ENCODE measurements around the gene SMARCA2. TPM values are rescaled to one million over a fixed set of nuclear protein-coding genes. Genes with fewer than 3 reads are reported as not detected.

SMARCA2 gene
- total RNA-seq, 1 donor from 2014 or later, result 238 TPM

- Mint-ChIP-seq H3K9me3 (peaks cover 3% of the 10 kb centered on the region), H3K27me3 (peaks cover 2% of the 10 kb centered on the region), H3K36me3 (ENCODE audit: low read depth) (no peaks in the 10 kb centered on the region), H3K27ac (no peak overlapping the region), H3K4me3 (no peak overlapping the region), H3K4me1 (peaks cover 21% of the 10 kb centered on the region)
- CTCF ChIA-PET, result no interaction called here
- ATAC-seq (ENCODE audit: low read depth), result no peak
- TF ChIP-seq, protein P1, sequence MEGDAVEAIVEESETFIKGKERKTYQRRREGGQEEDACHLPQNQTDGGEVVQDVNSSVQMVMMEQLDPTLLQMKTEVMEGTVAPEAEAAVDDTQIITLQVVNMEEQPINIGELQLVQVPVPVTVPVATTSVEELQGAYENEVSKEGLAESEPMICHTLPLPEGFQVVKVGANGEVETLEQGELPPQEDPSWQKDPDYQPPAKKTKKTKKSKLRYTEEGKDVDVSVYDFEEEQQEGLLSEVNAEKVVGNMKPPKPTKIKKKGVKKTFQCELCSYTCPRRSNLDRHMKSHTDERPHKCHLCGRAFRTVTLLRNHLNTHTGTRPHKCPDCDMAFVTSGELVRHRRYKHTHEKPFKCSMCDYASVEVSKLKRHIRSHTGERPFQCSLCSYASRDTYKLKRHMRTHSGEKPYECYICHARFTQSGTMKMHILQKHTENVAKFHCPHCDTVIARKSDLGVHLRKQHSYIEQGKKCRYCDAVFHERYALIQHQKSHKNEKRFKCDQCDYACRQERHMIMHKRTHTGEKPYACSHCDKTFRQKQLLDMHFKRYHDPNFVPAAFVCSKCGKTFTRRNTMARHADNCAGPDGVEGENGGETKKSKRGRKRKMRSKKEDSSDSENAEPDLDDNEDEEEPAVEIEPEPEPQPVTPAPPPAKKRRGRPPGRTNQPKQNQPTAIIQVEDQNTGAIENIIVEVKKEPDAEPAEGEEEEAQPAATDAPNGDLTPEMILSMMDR (IDR thresholded peaks at IDR 0.05), result no peak
- no peak for DNase-seq
- POLR2A ChIA-PET, result no interaction called here
- intact Hi-C loops (cut with micrococcal nuclease), result no loop called here
Observed at GRCh38 chr9:2229109-2229721, 214.1 kb downstream of the SMARCA2 start.

DNA sequence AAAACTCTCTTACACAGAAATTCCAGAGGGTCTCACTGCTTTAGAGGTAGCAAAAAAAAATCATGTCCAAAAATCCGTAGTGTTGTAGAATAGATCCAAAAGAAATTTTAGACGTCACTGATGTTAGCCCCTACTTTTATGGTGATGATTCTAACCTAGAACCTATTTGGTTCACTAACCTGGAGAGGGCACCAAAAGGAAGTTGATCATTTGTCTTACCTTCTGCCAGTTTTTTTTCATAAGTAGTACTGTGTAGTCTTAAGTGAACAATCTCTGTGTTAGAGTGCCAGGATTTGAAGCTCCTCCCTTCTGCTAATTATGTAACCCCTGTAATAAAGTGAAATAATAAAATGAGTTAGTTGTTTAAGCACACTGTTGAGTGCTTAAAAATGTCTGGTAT is 215.2 kb downstream of the SMARCA2 start:
- ChIA-PET POLR2A (interaction anchor here (0.9 kb wide), 1 partner anchor 26 kb away, joined by 3 read pairs; no protein-coding TSS in a partner anchor), CTCF (interaction anchor here (1.3 kb wide), 1 partner anchor 11 kb away, joined by 3 read pairs; no protein-coding TSS in a partner anchor)
- H3K4me3 Mint-ChIP-seq, result no peak overlapping the region
- TF ChIP-seq, protein P1 (IDR thresholded peaks at IDR 0.05), result no peak
- H3K36me3 Mint-ChIP-seq (ENCODE audit: low read depth), result no peaks in the 10 kb centered on the region
- peaks cover 3% of the 10 kb centered on the region for H3K9me3 Mint-ChIP-seq
- H3K27me3 Mint-ChIP-seq, result peaks cover 2% of the 10 kb centered on the region
- ATAC-seq (ENCODE audit: low read depth) (no peak), DNase-seq (no peak)
- H3K27ac Mint-ChIP-seq, result no peak overlapping the region
- peaks cover 21% of the 10 kb centered on the region for H3K4me1 Mint-ChIP-seq
- intact Hi-C loops (cut with micrococcal nuclease), result no loop called here

DNA sequence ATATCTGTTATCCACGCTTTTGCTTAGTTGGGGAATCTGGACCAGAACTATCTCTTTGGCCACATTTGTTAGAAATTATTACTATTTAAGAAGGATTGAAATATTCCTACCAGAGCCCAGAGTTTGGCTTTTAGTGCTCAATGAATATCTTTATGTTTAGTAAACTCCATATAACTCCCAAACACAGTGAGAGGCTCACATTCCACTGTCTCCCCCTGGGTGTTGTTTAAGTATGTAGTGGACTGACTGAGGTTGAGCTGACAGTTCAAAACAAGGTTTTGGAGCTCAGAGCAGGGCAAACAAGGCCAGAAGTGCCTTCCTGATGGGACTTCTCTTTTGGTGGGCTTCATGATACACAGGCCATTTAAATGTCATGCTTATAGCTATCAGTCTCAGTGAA is 216.0 kb downstream of the SMARCA2 start:
- Mint-ChIP-seq H3K9me3 (peaks cover 3% of the 10 kb centered on the region), H3K27me3 (peaks cover 2% of the 10 kb centered on the region), H3K4me1 (peaks cover 21% of the 10 kb centered on the region), H3K36me3 (ENCODE audit: low read depth) (no peaks in the 10 kb centered on the region), H3K27ac (no peak overlapping the region), H3K4me3 (no peak overlapping the region)
- intact Hi-C loops (cut with micrococcal nuclease), result no loop called here
- CTCF ChIA-PET, result interaction anchor here (1.3 kb wide), 1 partner anchor 11 kb away, joined by 3 read pairs; no protein-coding TSS in a partner anchor
- TF ChIP-seq, protein P1 (IDR thresholded peaks at IDR 0.05), result no peak
- POLR2A ChIA-PET, result no interaction called here
- DNase-seq (no peak), ATAC-seq (ENCODE audit: low read depth) (no peak)

DNA sequence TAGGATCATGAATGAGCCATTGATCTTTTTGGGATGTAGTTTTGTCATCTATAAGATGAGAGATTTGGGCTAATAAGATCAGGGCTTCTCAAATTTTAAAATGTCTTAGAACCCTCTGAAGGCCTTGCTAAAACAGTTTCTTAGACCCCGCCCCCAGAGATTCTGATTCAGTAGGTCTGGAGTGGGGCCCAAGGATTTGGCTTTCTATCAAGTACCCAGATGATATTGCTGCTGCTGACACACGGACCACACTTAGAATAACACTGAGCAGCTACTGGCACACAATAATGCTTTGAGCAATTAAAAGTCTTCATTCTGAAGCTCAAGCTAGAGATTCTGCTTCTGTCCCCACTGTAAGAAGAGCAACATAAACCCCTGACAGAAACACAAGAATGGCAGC is 216.7 kb downstream of the SMARCA2 start:
- Mint-ChIP-seq H3K27ac (no peak overlapping the region), H3K4me3 (no peak overlapping the region), H3K9me3 (peaks cover 3% of the 10 kb centered on the region), H3K27me3 (peaks cover 2% of the 10 kb centered on the region), H3K4me1 (peaks cover 21% of the 10 kb centered on the region), H3K36me3 (ENCODE audit: low read depth) (no peaks in the 10 kb centered on the region)
- ChIA-PET POLR2A (no interaction called here), CTCF (interaction anchor here (1.3 kb wide), 1 partner anchor 12 kb away, joined by 3 read pairs; no protein-coding TSS in a partner anchor)
- ATAC-seq (ENCODE audit: low read depth) (no peak), DNase-seq (no peak)
- TF ChIP-seq, protein P1 (IDR thresholded peaks at IDR 0.05), result no peak
- intact Hi-C loops (cut with micrococcal nuclease), result no loop called here

- ATAC-seq (ENCODE audit: low read depth), result no peak
- peaks cover 2% of the 10 kb centered on the region for H3K27me3 Mint-ChIP-seq
- H3K9me3 Mint-ChIP-seq, result peaks cover 3% of the 10 kb centered on the region
- intact Hi-C loops (cut with micrococcal nuclease), result no loop called here
- no peaks in the 10 kb centered on the region for H3K36me3 Mint-ChIP-seq (ENCODE audit: low read depth)
- DNase-seq, result no peak
- TF ChIP-seq, protein P1 (IDR thresholded peaks at IDR 0.05), result no peak
- H3K4me1 Mint-ChIP-seq, result peaks cover 19% of the 10 kb centered on the region
- no peak overlapping the region for H3K4me3 Mint-ChIP-seq
- H3K27ac Mint-ChIP-seq, result no peak overlapping the region
- CTCF ChIA-PET, result no interaction called here
- POLR2A ChIA-PET, result no interaction called here
Observed at GRCh38 chr9:2233274-2233673, 218.1 kb downstream of the SMARCA2 start.

Data from activated B cell treated with CpG ODN at 0.5 μM for 24 hours (primary cell).